Neural cell (in vitro differentiated cells): ENCODE data around the gene IL11. TPM values are rescaled to one million over a fixed set of nuclear protein-coding genes. Genes with fewer than 3 reads are reported as not detected.

Source experiments
- H2AFZ ChIP-seq: fragments of 200-600, 300-800 bp; sonication (generic), shearing (Covaris generic); 2 replicates; pipeline ENCODE4 v1.6.0; 2014; ENCODE audit warnings: low read depth, mild to moderate bottlenecking, antibody characterized with exemption, low read length, moderate library complexity
- H3F3A ChIP-seq: fragments of 200-600 bp; shearing (Covaris generic); 2 replicates; pipeline ENCODE4 v1.6.1; 2016; ENCODE audit warnings: mild to moderate bottlenecking, moderate library complexity, mixed read lengths, antibody characterized with exemption, low read length; ENCODE audit not compliant: insufficient read depth, poor library complexity, severe bottlenecking
- H3K27ac ChIP-seq: fragments of 200-600, 300-800 bp; sonication (generic), shearing (Covaris generic); 2 replicates; pipeline ENCODE4 v1.5.1; 2014; ENCODE audit warnings: mild to moderate bottlenecking, low read length, moderate library complexity
- H3K27me3 ChIP-seq: fragments of 300-800, 200-600 bp; sonication (generic), shearing (Covaris generic); 2 replicates; pipeline ENCODE4 v1.6.0; 2014; ENCODE audit warnings: mild to moderate bottlenecking, low read depth, low read length, moderate library complexity; ENCODE audit not compliant: insufficient read depth
- H3K36me3 ChIP-seq: fragments of 300-800, 200-600 bp; sonication (generic), shearing (Covaris generic); 2 replicates; pipeline ENCODE4 v1.5.1; 2014; ENCODE audit warnings: mild to moderate bottlenecking, antibody characterized with exemption, low read length, moderate library complexity; ENCODE audit not compliant: insufficient read depth
- H3K4me2 ChIP-seq: fragments of 300-800, 200-600 bp; sonication (generic), shearing (Covaris generic); 2 replicates; pipeline ENCODE4 v1.6.0; 2014; ENCODE audit warnings: mild to moderate bottlenecking, low read length
- H3K4me3 ChIP-seq: fragments of 300-800, 200-600 bp; sonication (generic), shearing (Covaris generic); 2 replicates; pipeline ENCODE4 v1.5.1; 2014; ENCODE audit warnings: mild to moderate bottlenecking, low read length, moderate library complexity
- H3K79me2 ChIP-seq: fragments of 200-600 bp; shearing (Covaris generic); replicated peaks from 2 replicates; pipeline ENCODE4 v1.6.0; 2014; ENCODE audit warnings: mild to moderate bottlenecking, low read length, moderate library complexity; ENCODE audit not compliant: insufficient read depth
- H3K9ac ChIP-seq: fragments of 300-800, 200-600 bp; sonication (generic), shearing (Covaris generic); 2 replicates; pipeline ENCODE4 v1.6.1; 2016; ENCODE audit warnings: mild to moderate bottlenecking, low read length, mixed read lengths
- H3K9me2 ChIP-seq: fragments of 200-600 bp; shearing (Covaris generic); 2 replicates; pipeline ENCODE4 v1.6.1; 2016; ENCODE audit warnings: mild to moderate bottlenecking, low read length, mixed read lengths; ENCODE audit not compliant: insufficient read depth
- H3K9me3 ChIP-seq: fragments of 200-600, 300-800 bp; sonication (generic), shearing (Covaris generic); 2 replicates; pipeline ENCODE4 v1.6.1; 2016; ENCODE audit warnings: mild to moderate bottlenecking, mixed run types, low read length, moderate library complexity, mixed read lengths
- H4K20me1 ChIP-seq: fragments of 200-600 bp; shearing (Covaris generic); 2 replicates; pipeline ENCODE4 v1.6.1; 2016; ENCODE audit warnings: mild to moderate bottlenecking, mixed run types; ENCODE audit not compliant: insufficient read depth
- EP300 ChIP-seq: fragments of 450-650 bp; conservative IDR thresholded peaks from 2 replicates; pipeline ENCODE4 v1.6.1; 2014; ENCODE audit warnings: antibody characterized with exemption, mild to moderate bottlenecking, moderate library complexity; ENCODE audit not compliant: poor library complexity, severe bottlenecking
- EZH2 ChIP-seq: fragments of 200-600, 300-800 bp; shearing (Covaris generic), sonication (generic); IDR thresholded peaks from 2 replicates; pipeline ENCODE4 v1.6.1; 2014; ENCODE audit warnings: antibody characterized with exemption, low read length, borderline replicate concordance, mild to moderate bottlenecking; ENCODE audit not compliant: insufficient read depth, poor library complexity, severe bottlenecking
- MXI1 ChIP-seq: fragments of 450-650 bp; conservative IDR thresholded peaks from 2 replicates; pipeline ENCODE4 v1.6.1; 2014; ENCODE audit warnings: antibody characterized with exemption, mild to moderate bottlenecking; ENCODE audit not compliant: poor library complexity, severe bottlenecking
- RAD21 ChIP-seq: fragments of 450-650 bp; conservative IDR thresholded peaks from 2 replicates; pipeline ENCODE4 v1.6.1; 2014; ENCODE audit warnings: antibody characterized with exemption, mild to moderate bottlenecking, moderate library complexity
- SMC3 ChIP-seq: fragments of 450-650 bp; conservative IDR thresholded peaks from 2 replicates; pipeline ENCODE4 v1.6.1; 2014; ENCODE audit warnings: antibody characterized with exemption, mild to moderate bottlenecking, moderate library complexity; ENCODE audit not compliant: poor library complexity
- TAF1 ChIP-seq: IDR thresholded peaks from 2 replicates; pipeline ENCODE4 v1.6.1; 2012; ENCODE audit warnings: low read depth
- polyA plus RNA-seq: library from polyadenylated mRNA; depleted of rRNA; stranded (reverse); fragments of >200 nt; gene quantifications from 2 replicates; pipeline ENCODE4 v1.2.3, GENCODE V29; 2014
- TF ChIP-seq, protein P1 (sequence below): IDR thresholded peaks from 2 replicates; pipeline ENCODE4 v1.6.1; 2012; ENCODE audit warnings: borderline replicate concordance
- TF ChIP-seq, protein P2 (sequence below): fragments of 450-650 bp; IDR thresholded peaks from 2 replicates; pipeline ENCODE4 v1.5.1; 2014; ENCODE audit warnings: antibody characterized with exemption, mild to moderate bottlenecking, moderate library complexity; ENCODE audit not compliant: poor library complexity, severe bottlenecking

The IL11 gene
- polyA plus RNA-seq, 1 donor from 2014 or later, result 0.62 TPM

DNA sequence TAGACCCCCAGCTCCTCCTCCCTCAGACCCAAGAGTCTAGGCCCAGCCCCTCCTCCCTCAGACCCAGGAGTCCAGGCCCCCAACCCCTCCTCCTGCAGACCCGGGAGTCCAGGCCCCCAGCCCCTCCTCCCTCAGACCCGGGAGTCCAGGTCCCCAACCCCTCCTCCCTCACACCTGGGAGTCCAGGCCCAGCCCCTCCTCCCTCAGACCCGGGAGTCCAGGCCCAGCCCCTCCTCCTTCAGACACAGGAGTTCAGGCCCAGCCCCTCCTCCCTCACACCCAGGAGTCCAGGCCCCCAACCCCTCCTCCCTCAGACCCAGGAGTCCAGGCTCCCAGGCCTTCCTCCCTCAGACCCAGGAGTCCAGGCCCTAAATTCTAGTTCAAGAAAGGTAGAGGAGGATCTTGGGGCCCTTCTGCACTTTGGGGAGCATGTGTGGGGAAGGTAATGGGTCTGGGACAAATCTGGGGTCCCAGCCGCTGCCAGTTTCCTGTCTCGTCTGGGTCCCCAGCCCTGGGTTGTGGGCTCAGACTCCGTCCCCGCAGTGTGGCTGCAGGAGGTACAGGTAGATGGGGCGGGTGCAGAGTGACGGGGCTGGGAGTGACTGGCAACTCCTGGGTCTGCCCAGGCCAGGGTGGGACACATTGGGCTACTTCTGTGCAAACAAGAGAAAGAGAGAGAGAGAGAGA is 3.2 kb upstream of the IL11 start:
- no peak overlapping the region for H2AFZ ChIP-seq

DNA sequence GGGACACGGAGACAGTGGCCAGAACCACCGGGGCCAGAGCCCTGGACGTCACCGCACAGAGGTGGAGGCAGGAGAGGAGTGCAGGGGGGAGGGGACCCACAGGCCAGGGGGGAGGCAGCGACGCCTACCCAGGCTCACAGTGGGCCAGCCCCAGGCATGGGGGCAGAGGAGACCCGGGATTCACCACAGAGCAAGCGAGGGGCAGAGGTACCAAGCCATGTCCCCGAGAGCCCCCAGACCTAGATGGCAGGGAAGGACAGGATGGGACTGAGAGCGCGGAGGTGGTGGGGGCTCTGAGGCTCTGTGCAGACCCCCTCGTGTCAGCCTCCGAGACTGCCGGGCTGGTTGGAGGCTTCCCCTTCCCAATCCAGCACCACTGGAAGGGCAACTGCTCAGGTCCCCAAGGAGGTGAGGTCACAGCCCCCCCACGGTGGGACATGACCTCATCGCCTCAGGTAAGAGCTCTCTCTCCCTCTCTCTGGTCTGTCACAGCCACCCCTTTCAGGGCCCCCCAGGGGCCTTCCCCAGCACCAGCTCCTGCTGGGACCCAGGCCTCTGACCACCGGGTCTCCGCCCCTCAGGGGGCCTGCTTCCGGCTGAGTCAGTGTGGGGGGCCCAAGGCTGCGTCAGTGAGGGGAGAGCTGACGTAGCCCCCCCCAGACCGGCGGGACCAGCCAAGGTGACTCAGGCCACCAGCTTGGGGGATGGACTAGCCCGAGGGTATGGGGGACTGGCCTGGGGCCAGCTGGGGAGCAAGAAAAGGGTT is 2.2 kb upstream of the IL11 start:
- no peaks in the 10 kb centered on the region for H3K36me3 ChIP-seq
- no peak overlapping the region for H3K4me3 ChIP-seq
- no peak overlapping the region for H2AFZ ChIP-seq
- H3K27me3 ChIP-seq, result peaks cover 35% of the 10 kb centered on the region
- H3K79me2 ChIP-seq, result no peaks in the 10 kb centered on the region
- H3K9ac ChIP-seq, result no peak overlapping the region
- no peaks in the 10 kb centered on the region for H4K20me1 ChIP-seq
- TF ChIP-seq, protein P1, sequence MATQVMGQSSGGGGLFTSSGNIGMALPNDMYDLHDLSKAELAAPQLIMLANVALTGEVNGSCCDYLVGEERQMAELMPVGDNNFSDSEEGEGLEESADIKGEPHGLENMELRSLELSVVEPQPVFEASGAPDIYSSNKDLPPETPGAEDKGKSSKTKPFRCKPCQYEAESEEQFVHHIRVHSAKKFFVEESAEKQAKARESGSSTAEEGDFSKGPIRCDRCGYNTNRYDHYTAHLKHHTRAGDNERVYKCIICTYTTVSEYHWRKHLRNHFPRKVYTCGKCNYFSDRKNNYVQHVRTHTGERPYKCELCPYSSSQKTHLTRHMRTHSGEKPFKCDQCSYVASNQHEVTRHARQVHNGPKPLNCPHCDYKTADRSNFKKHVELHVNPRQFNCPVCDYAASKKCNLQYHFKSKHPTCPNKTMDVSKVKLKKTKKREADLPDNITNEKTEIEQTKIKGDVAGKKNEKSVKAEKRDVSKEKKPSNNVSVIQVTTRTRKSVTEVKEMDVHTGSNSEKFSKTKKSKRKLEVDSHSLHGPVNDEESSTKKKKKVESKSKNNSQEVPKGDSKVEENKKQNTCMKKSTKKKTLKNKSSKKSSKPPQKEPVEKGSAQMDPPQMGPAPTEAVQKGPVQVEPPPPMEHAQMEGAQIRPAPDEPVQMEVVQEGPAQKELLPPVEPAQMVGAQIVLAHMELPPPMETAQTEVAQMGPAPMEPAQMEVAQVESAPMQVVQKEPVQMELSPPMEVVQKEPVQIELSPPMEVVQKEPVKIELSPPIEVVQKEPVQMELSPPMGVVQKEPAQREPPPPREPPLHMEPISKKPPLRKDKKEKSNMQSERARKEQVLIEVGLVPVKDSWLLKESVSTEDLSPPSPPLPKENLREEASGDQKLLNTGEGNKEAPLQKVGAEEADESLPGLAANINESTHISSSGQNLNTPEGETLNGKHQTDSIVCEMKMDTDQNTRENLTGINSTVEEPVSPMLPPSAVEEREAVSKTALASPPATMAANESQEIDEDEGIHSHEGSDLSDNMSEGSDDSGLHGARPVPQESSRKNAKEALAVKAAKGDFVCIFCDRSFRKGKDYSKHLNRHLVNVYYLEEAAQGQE, result no peak
- TF ChIP-seq RAD21 (no peak), EP300 (no peak), MXI1 (no peak), EZH2 (no peak), SMC3 (no peak)
- no peaks in the 10 kb centered on the region for H3K9me3 ChIP-seq
- no peaks in the 10 kb centered on the region for H3K9me2 ChIP-seq
- no peaks in the 10 kb centered on the region for H3F3A ChIP-seq
- H3K4me2 ChIP-seq, result no peak overlapping the region
- no peak overlapping the region for H3K27ac ChIP-seq

More for the DNA sequence above, 3.2 kb upstream of the IL11 start:
- Histone ChIP-seq H3K27ac (no peak overlapping the region), H3K79me2 (no peaks in the 10 kb centered on the region), H3K4me3 (no peak overlapping the region), H3K27me3 (peaks cover 26% of the 10 kb centered on the region), H3F3A (no peaks in the 10 kb centered on the region), H4K20me1 (no peaks in the 10 kb centered on the region), H3K4me2 (no peak overlapping the region), H3K36me3 (no peaks in the 10 kb centered on the region), H3K9me2 (no peaks in the 10 kb centered on the region), H3K9ac (peak overlapping the region; percentile 14), H3K9me3 (no peaks in the 10 kb centered on the region)
- TF ChIP-seq, protein P2, sequence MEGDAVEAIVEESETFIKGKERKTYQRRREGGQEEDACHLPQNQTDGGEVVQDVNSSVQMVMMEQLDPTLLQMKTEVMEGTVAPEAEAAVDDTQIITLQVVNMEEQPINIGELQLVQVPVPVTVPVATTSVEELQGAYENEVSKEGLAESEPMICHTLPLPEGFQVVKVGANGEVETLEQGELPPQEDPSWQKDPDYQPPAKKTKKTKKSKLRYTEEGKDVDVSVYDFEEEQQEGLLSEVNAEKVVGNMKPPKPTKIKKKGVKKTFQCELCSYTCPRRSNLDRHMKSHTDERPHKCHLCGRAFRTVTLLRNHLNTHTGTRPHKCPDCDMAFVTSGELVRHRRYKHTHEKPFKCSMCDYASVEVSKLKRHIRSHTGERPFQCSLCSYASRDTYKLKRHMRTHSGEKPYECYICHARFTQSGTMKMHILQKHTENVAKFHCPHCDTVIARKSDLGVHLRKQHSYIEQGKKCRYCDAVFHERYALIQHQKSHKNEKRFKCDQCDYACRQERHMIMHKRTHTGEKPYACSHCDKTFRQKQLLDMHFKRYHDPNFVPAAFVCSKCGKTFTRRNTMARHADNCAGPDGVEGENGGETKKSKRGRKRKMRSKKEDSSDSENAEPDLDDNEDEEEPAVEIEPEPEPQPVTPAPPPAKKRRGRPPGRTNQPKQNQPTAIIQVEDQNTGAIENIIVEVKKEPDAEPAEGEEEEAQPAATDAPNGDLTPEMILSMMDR, result no peak
- no peak for TF ChIP-seq TAF1
